GM12878 (cell line): ENCODE results near the gene ABHD2. TPM values are rescaled to one million over a fixed set of nuclear protein-coding genes. Genes with fewer than 3 reads are reported as not detected.

Source experiments
- ATAC-seq: fragments of 200-7000 bp; cut with Tn5 transposase; 3 replicates; pipeline ENCODE4 v1.9.1; 2020; ENCODE audit warnings: mild to moderate bottlenecking, moderate library complexity
- BruUV-seq: library from RNA; stranded (reverse); fragments of 400-500 nt; replicated peaks from 2 replicates; lab custom pipeline; 2021; lab: Mats Ljungman, UMichigan
- CTCF ChIA-PET: fragments of 300-600 bp; sonication (Branson Sonifier 250); formaldehyde crosslinking; extraction: SDS; loops from one replicate; lab custom pipeline; 2021; ENCODE audit warnings: inconsistent platforms; lab: Yijun Ruan, JAX
- POLR2A ChIA-PET: fragments of 350-600 bp; formaldehyde crosslinking; extraction: SDS; loops from one replicate; lab custom pipeline; 2021; ENCODE audit warnings: inconsistent platforms; lab: Charles Lee
- RAD21 ChIA-PET: fragments of 300-600 bp; sonication (Branson Sonifier 250); formaldehyde crosslinking; loops from one replicate; lab custom pipeline; 2023; ENCODE audit warnings: antibody characterized with exemption; ENCODE audit not compliant: unreplicated experiment; lab: Charles Lee
- SMC1A ChIA-PET: fragments of 300-600 bp; sonication (Branson Sonifier 250); formaldehyde crosslinking; loops from one replicate; lab custom pipeline; 2023; ENCODE audit not compliant: unreplicated experiment, uncharacterized antibody; lab: Charles Lee
- DNase-seq: peaks from one replicate; pipeline ENCODE4 v3.0.0-alpha.2; 2011; ENCODE audit warnings: low read depth, low spot score
- FAIRE-seq: peaks from 3 replicates; lab custom pipeline; 2011; peaks lifted over from hg19 to GRCh38; lab: Jason Lieb, UNC
- H2AFZ ChIP-seq: 2 replicates; pipeline ENCODE4 v1.6.0; 2011; ENCODE audit warnings: low read depth, low read length, control low read depth; ENCODE audit not compliant: control insufficient read depth
- H3K27ac ChIP-seq: 2 replicates; pipeline ENCODE4 v1.5.1; 2011; ENCODE audit warnings: control low read depth; ENCODE audit not compliant: control insufficient read depth, insufficient read depth
- H3K27me3 ChIP-seq, 2 experiments: replicated peaks in 1 of 2; 2 replicates each; pipeline versions ENCODE4 v1.6.0 to v1.6.1; 2011; ENCODE audit warnings: low read length in 1 of 2; ENCODE audit not compliant: control insufficient read depth in 2 of 2, insufficient read depth in 2 of 2
- H3K36me3 ChIP-seq, 2 experiments: 2 replicates each; pipeline ENCODE4 v1.5.1; 2011; ENCODE audit warnings: low read length in 1 of 2; ENCODE audit not compliant: control insufficient read depth in 2 of 2, insufficient read depth in 2 of 2
- H3K4me1 ChIP-seq: 2 replicates; pipeline ENCODE4 v1.6.1; 2011; ENCODE audit warnings: mild to moderate bottlenecking, low read length, moderate library complexity, mixed read lengths; ENCODE audit not compliant: control insufficient read depth, insufficient read depth
- H3K4me2 ChIP-seq: 2 replicates; pipeline ENCODE4 v1.6.0; 2011; ENCODE audit warnings: control low read depth; ENCODE audit not compliant: control insufficient read depth, insufficient read depth
- H3K4me3 ChIP-seq: fragments of 200-600 bp; sonication (generic); 2 replicates; pipeline ENCODE4 v1.5.1; 2016
- H3K79me2 ChIP-seq: 2 replicates; pipeline ENCODE4 v1.6.0; 2011; ENCODE audit warnings: low read length; ENCODE audit not compliant: control insufficient read depth, insufficient read depth
- H3K9ac ChIP-seq: 2 replicates; pipeline ENCODE4 v1.8.0; 2011; ENCODE audit warnings: low read length, control low read depth, mixed read lengths; ENCODE audit not compliant: control insufficient read depth, insufficient read depth
- H3K9me3 ChIP-seq: replicated peaks from 3 replicates; pipeline ENCODE4 v1.5.1; 2011; ENCODE audit warnings: mild to moderate bottlenecking, low read length; ENCODE audit not compliant: control insufficient read depth, insufficient read depth
- H4K20me1 ChIP-seq: 2 replicates; pipeline ENCODE4 v1.6.0; 2011; ENCODE audit not compliant: control insufficient read depth, insufficient read depth
- CBX5 ChIP-seq: sonication (generic); IDR thresholded peaks from 2 replicates; pipeline ENCODE4 v1.6.1; 2016; ENCODE audit warnings: low read depth, moderate library complexity, mild to moderate bottlenecking, inconsistent platforms
- CTCF ChIP-seq, 3 experiments: IDR thresholded peaks in 2 of 3; conservative IDR thresholded peaks in 1 of 3; 2 replicates each; pipeline ENCODE4 v1.5.1; 2011; ENCODE audit warnings: low read depth in 3 of 3, low read length in 3 of 3, mild to moderate bottlenecking in 3 of 3, control low read depth in 2 of 3, moderate library complexity in 2 of 3, inconsistent platforms in 1 of 3, mixed read lengths in 1 of 3; ENCODE audit not compliant: control insufficient read depth in 2 of 3, insufficient read depth in 1 of 3; ENCODE audit errors: extremely low read depth in 1 of 3
- FOXM1 ChIP-seq: IDR thresholded peaks from 2 replicates; pipeline ENCODE4 v1.6.1; 2012; ENCODE audit warnings: low read depth, mild to moderate bottlenecking, inconsistent platforms, low read length, moderate library complexity
- LARP7 ChIP-seq: fragments of 450-650 bp; IDR thresholded peaks from 2 replicates; pipeline ENCODE4 v1.6.1; 2017; ENCODE audit warnings: mild to moderate bottlenecking
- MLLT1 ChIP-seq: fragments of 450-650 bp; IDR thresholded peaks from 2 replicates; pipeline ENCODE4 v1.6.1; 2016; ENCODE audit warnings: mild to moderate bottlenecking
- NFXL1 ChIP-seq: fragments of 450-650 bp; IDR thresholded peaks from 2 replicates; pipeline ENCODE4 v1.6.1; 2017; ENCODE audit warnings: antibody characterized with exemption, mild to moderate bottlenecking, borderline replicate concordance
- POLR2AphosphoS2 ChIP-seq: IDR thresholded peaks from 2 replicates; pipeline ENCODE4 v1.6.1; 2011; ENCODE audit warnings: low read depth, mild to moderate bottlenecking, low read length, improper control_type of control experiment, moderate library complexity
- PRDM15 ChIP-seq: fragments of 450-650 bp; formaldehyde crosslinking; IDR thresholded peaks from 2 replicates; pipeline ENCODE4 v1.4.0; 2020; ENCODE audit warnings: mild to moderate bottlenecking, moderate library complexity
- RAD21 ChIP-seq: IDR thresholded peaks from 2 replicates; pipeline ENCODE4 v1.6.1; 2011; ENCODE audit warnings: mild to moderate bottlenecking, low read depth, low read length, moderate library complexity; ENCODE audit not compliant: insufficient read depth
- ZNF622 ChIP-seq: fragments of 450-650 bp; IDR thresholded peaks from 2 replicates; pipeline ENCODE4 v1.6.1; 2017; ENCODE audit warnings: mild to moderate bottlenecking, inconsistent platforms
- WGBS: methylation state at CpG from one replicate; pipeline ENCODE4 v1.1.6; 2016; ENCODE audit warnings: low lambda C conversion rate; ENCODE audit not compliant: insufficient replicate concordance, insufficient coverage; ENCODE audit errors: missing lambda C conversion rate; 5-methylcytosine and 5-hydroxymethylcytosine counted together
- in situ Hi-C: fragments of 300-500 bp; cut with MboI; formaldehyde crosslinking; loops from 9 replicates; pipeline ENCODE4 v1.14.3; 2018; ENCODE audit warnings: mixed read lengths
- intact Hi-C: fragments of 100-400 bp; cut with micrococcal nuclease; formaldehyde crosslinking; loops from one replicate; pipeline ENCODE4 v1.14.2; 2022; ENCODE audit not compliant: unreplicated experiment
- polyA plus RNA-seq, 11 experiments: library from polyadenylated mRNA; depleted of rRNA in 4 of 11; unstranded in 6 of 11; stranded (reverse) in 5 of 11; fragments of >200 nt; fragmentation: Nextera tagmentation in 4 of 11; fragmentation: Illumina TruSeq in 1 of 11; extraction: Ambion mirVana in 4 of 11; extraction: Trizol in 1 of 11; gene quantifications; 1 replicate in 1 of 11; 2 replicates in 10 of 11; pipeline versions ENCODE4 v1.2.1 to v1.2.3, GENCODE V29; 2011 to 2016; ENCODE audit warnings: inconsistent platforms in 2 of 11, missing spikeins in 2 of 11, low read depth in 1 of 11
- total RNA-seq, 4 experiments: library from RNA; depleted of rRNA in 3 of 4; stranded (reverse); fragments of >200 nt in 3 of 4; fragmentation: Illumina TruSeq in 1 of 4; extraction: Trizol in 1 of 4; gene quantifications; 2 replicates each; pipeline versions ENCODE4 v1.2.1 to v1.2.3, GENCODE V29; 2013 to 2021

The ABHD2 gene
- total and polyA plus RNA-seq, 10 of the 15 experiments (the other 5 are each of a cell fraction or from before 2014, with no cell fraction given) = 1.2 to 33.6 (median 20.4) TPM

- H3K9ac ChIP-seq = no peak overlapping the region
- H4K20me1 ChIP-seq = no peaks in the 10 kb centered on the region
- no peaks in the 10 kb centered on the region for H3K4me1 ChIP-seq
- ATAC-seq = peak; percentile 99
- H3K27me3 ChIP-seq = no peaks in the 10 kb centered on the region; a peak in 1 of 4 replicates
- ChIA-PET SMC1A (interaction anchor here (1.0 to 7.8 kb wide), 22 partner anchors 10 to 187 kb away, joined by 3 to 134 read pairs (median 6); partner anchors contain the start of gene ABHD2), CTCF (interaction anchor here (0.6 to 13.7 kb wide), 47 partner anchors 11 to 344 kb away, joined by 3 to 339 read pairs (median 5); partner anchors contain the start of genes ABHD2 and HAPLN3), POLR2A (interaction anchor here (0.6 to 2.1 kb wide), 4 partner anchors 10 to 120 kb away, joined by 3 to 9 read pairs (median 4); no protein-coding TSS in a partner anchor), RAD21 (interaction anchor here (0.7 to 5.8 kb wide), 20 partner anchors 15 to 253 kb away, joined by 3 to 105 read pairs (median 6); partner anchors contain the start of gene ABHD2)
- H3K4me2 ChIP-seq = no peak overlapping the region
- H3K27ac ChIP-seq = no peak overlapping the region
- BruUV-seq = no TSS peak
- no peaks in the 10 kb centered on the region for H3K9me3 ChIP-seq
- no peaks in the 10 kb centered on the region for H3K36me3 ChIP-seq
- H2AFZ ChIP-seq = peak overlapping the region; percentile 40; the same call in 1 of the 2 replicates
- H3K79me2 ChIP-seq = no peaks in the 10 kb centered on the region
- intact Hi-C loops (loop anchor here (1.0 to 5.0 kb wide), 3 partner anchors 55 to 120 kb away; no protein-coding TSS in a partner anchor), in situ Hi-C loops (loop anchor here (5.0 kb wide), 2 partner anchors 70 to 120 kb away; no protein-coding TSS in a partner anchor)
- no peak overlapping the region for H3K4me3 ChIP-seq
- 19% methylated on average over 12 of the region's 13 CpGs for WGBS
- DNase-seq = peak; percentile 15
- peak; percentile 47 for FAIRE-seq
- TF ChIP-seq CBX5 (no peak), PRDM15 (CRISPR knock-in tag) (no peak), NFXL1 (no peak), LARP7 (no peak), RAD21 (peak; percentile 98), ZNF622 (no peak), FOXM1 (0 out of 2 replicates have a peak, but pooled peaks have one; percentile 27), MLLT1 (peak; percentile 43; the same call in 1 of the 2 replicates), CTCF (IDR thresholded peaks at IDR 0.05 in 2 of 3, conservative IDR thresholded peaks at IDR 0.05 in 1 of 3; ENCODE audit: control insufficient read depth in 2 of 3, extremely low read depth in 1 of 3, insufficient read depth in 1 of 3, low read depth in 3 of 3, low read length in 3 of 3) (peak; percentile 97 to 99 (median 99)), POLR2AphosphoS2 (no peak)
Measured at GRCh38 chr15:89057506-89058133, 30.6 kb upstream of the ABHD2 start.
